H1 (cell line): ENCODE results near the gene OXNAD1. TPM values are rescaled to one million over a fixed set of nuclear protein-coding genes. Genes with fewer than 3 reads are reported as not detected.

ENCODE experiments used
- CTCF ChIA-PET: fragments of 300-600 bp; sonication (Branson Sonifier 250); formaldehyde crosslinking; loops from one replicate; lab custom pipeline; 2021; ENCODE audit not compliant: partially characterized antibody; lab: Charles Lee
- POLR2A ChIA-PET: fragments of 300-600 bp; sonication (Branson Sonifier 250); formaldehyde crosslinking; loops from one replicate; lab custom pipeline; 2021; ENCODE audit warnings: inconsistent platforms; ENCODE audit not compliant: partially characterized antibody; lab: Charles Lee
- DNase-seq, 2 experiments: peaks; one replicate each; pipeline versions ENCODE4 v3.0.0 to v3.0.0-alpha.2; 2010 to 2022; ENCODE audit warnings: low spot score in 2 of 2, low read depth in 1 of 2, mixed read lengths in 1 of 2
- FAIRE-seq: peaks from 2 replicates; lab custom pipeline; 2011; peaks lifted over from hg19 to GRCh38; lab: Jason Lieb, UNC
- H2AFZ ChIP-seq: 2 replicates; pipeline ENCODE4 v1.8.1; 2012; ENCODE audit warnings: low read length, inconsistent platforms
- H2AK5ac ChIP-seq: 2 replicates; pipeline ENCODE4 v1.6.1; 2013; ENCODE audit warnings: low read depth, low read length
- H2BK120ac ChIP-seq: replicated peaks from 2 replicates; pipeline ENCODE3; 2013; ENCODE audit warnings: low read depth, low read length, inconsistent platforms
- H2BK12ac ChIP-seq: 2 replicates; pipeline ENCODE4 v1.6.1; 2013; ENCODE audit warnings: low read depth, low read length
- H2BK15ac ChIP-seq: 2 replicates; pipeline ENCODE4 v1.6.1; 2013; ENCODE audit warnings: low read length
- H2BK20ac ChIP-seq: 2 replicates; pipeline ENCODE4 v1.6.1; 2013; ENCODE audit warnings: low read length
- H2BK5ac ChIP-seq: 2 replicates; pipeline ENCODE4 v1.6.1; 2013; ENCODE audit warnings: low read depth, low read length
- H3K14ac ChIP-seq: 2 replicates; pipeline ENCODE4 v1.6.1; 2013; ENCODE audit warnings: inconsistent platforms; ENCODE audit not compliant: insufficient read length
- H3K18ac ChIP-seq: 2 replicates; pipeline ENCODE4 v1.6.1; 2013; ENCODE audit warnings: low read length; ENCODE audit errors: extremely low read depth
- H3K23ac ChIP-seq: 2 replicates; pipeline ENCODE4 v1.6.1; 2013; ENCODE audit warnings: inconsistent platforms; ENCODE audit not compliant: insufficient read length
- H3K23me2 ChIP-seq: 2 replicates; pipeline ENCODE4 v1.6.1; 2013; ENCODE audit warnings: low read depth, low read length
- H3K27ac ChIP-seq: 2 replicates; pipeline ENCODE4 v1.6.1; 2011; ENCODE audit warnings: low read depth, low read length, inconsistent platforms
- H3K27me3 ChIP-seq, 4 experiments: replicated peaks in 1 of 4; 1 replicate in 1 of 4; 2 replicates in 3 of 4; pipeline versions ENCODE4 v1.6.1 to v1.8.1; 2011 to 2013; ENCODE audit warnings: low read length in 3 of 4, mild to moderate bottlenecking in 3 of 4, inconsistent platforms in 2 of 4, mixed read lengths in 2 of 4, moderate library complexity in 1 of 4; ENCODE audit not compliant: control insufficient read depth in 3 of 4, insufficient read depth in 3 of 4; ENCODE audit errors: extremely low read depth in 1 of 4
- H3K36me3 ChIP-seq, 4 experiments: 2 replicates each; pipeline versions ENCODE4 v1.6.1 to v1.8.1; 2011 to 2013; ENCODE audit warnings: mild to moderate bottlenecking in 4 of 4, low read length in 3 of 4, moderate library complexity in 2 of 4, control low read depth in 1 of 4, inconsistent platforms in 1 of 4; ENCODE audit not compliant: insufficient read depth in 4 of 4, control insufficient read depth in 2 of 4
- H3K4ac ChIP-seq: replicated peaks from 2 replicates; pipeline ENCODE3; 2013; ENCODE audit warnings: low read length, low read depth, mixed read lengths, inconsistent platforms; ENCODE audit not compliant: insufficient read length
- H3K4me1 ChIP-seq, 4 experiments: replicated peaks in 1 of 4; 1 replicate in 1 of 4; 2 replicates in 3 of 4; pipeline versions ENCODE4 v1.6.1 to v1.8.1; 2011 to 2013; ENCODE audit warnings: low read length in 3 of 4, inconsistent platforms in 2 of 4, mixed read lengths in 1 of 4; ENCODE audit not compliant: insufficient read depth in 4 of 4, control insufficient read depth in 3 of 4
- H3K4me2 ChIP-seq, 2 experiments: 2 replicates each; pipeline versions ENCODE4 v1.6.1 to v1.8.1; 2011 to 2013; ENCODE audit warnings: low read depth in 2 of 2, low read length in 2 of 2, control low read depth in 1 of 2, inconsistent platforms in 1 of 2, mild to moderate bottlenecking in 1 of 2; ENCODE audit not compliant: insufficient read depth in 1 of 2
- H3K4me3 ChIP-seq, 4 experiments: fragments of 200-600, 300-600 bp in 1 of 4; sonication (generic), shearing (Covaris generic), sonication (Bioruptor Twin) in 1 of 4; 2 replicates each; pipeline versions ENCODE4 v1.5.1 to v1.8.1; 2011 to 2016; ENCODE audit warnings: low read length in 4 of 4, low read depth in 3 of 4, control low read depth in 2 of 4, inconsistent platforms in 2 of 4, mild to moderate bottlenecking in 2 of 4, mixed read lengths in 1 of 4, moderate library complexity in 1 of 4; ENCODE audit not compliant: insufficient read depth in 2 of 4; ENCODE audit errors: extremely low read depth in 1 of 4
- H3K56ac ChIP-seq: replicated peaks from 2 replicates; pipeline ENCODE3; 2013; ENCODE audit warnings: low read depth, mild to moderate bottlenecking, mixed read lengths, low read length, inconsistent platforms; ENCODE audit not compliant: insufficient read length
- H3K79me1 ChIP-seq: 2 replicates; pipeline ENCODE4 v1.6.1; 2013; ENCODE audit warnings: low read depth, low read length, control low read depth
- H3K79me2 ChIP-seq, 2 experiments: 2 replicates each; pipeline versions ENCODE4 v1.6.1 to v1.8.1; 2012 to 2013; ENCODE audit warnings: low read length in 2 of 2, mild to moderate bottlenecking in 2 of 2, inconsistent platforms in 1 of 2; ENCODE audit not compliant: insufficient read depth in 2 of 2, control insufficient read depth in 1 of 2
- H3K9ac ChIP-seq, 4 experiments: replicated peaks in 1 of 4; 1 replicate in 1 of 4; 2 replicates in 3 of 4; pipeline versions ENCODE4 v1.6.1 to v1.8.1; 2011 to 2013; ENCODE audit warnings: low read depth in 3 of 4, low read length in 3 of 4, control low read depth in 2 of 4, mild to moderate bottlenecking in 2 of 4, moderate library complexity in 2 of 4, inconsistent platforms in 1 of 4; ENCODE audit errors: extremely low read depth in 1 of 4
- H3K9me3 ChIP-seq, 2 experiments: 2 replicates each; pipeline versions ENCODE4 v1.6.1 to v1.8.1; 2012 to 2013; ENCODE audit warnings: mild to moderate bottlenecking in 2 of 2, moderate library complexity in 2 of 2, control low read depth in 1 of 2, inconsistent platforms in 1 of 2, low read depth in 1 of 2, low read length in 1 of 2, mixed read lengths in 1 of 2; ENCODE audit not compliant: insufficient read depth in 2 of 2
- H4K20me1 ChIP-seq, 2 experiments: replicated peaks in 1 of 2; 2 replicates each; pipeline versions ENCODE3 to v1.8.1; 2011 to 2013; ENCODE audit warnings: inconsistent platforms in 2 of 2, low read length in 2 of 2, mild to moderate bottlenecking in 1 of 2; ENCODE audit not compliant: insufficient read depth in 2 of 2, control insufficient read depth in 1 of 2
- H4K5ac ChIP-seq: 2 replicates; pipeline ENCODE4 v1.6.1; 2013; ENCODE audit warnings: low read length, low read depth, mixed read lengths, inconsistent platforms; ENCODE audit not compliant: insufficient read length
- H4K8ac ChIP-seq: 2 replicates; pipeline ENCODE4 v1.8.0; 2013; ENCODE audit warnings: mild to moderate bottlenecking, moderate library complexity, low read length, inconsistent platforms; ENCODE audit not compliant: insufficient read depth; ENCODE audit errors: extremely low read depth
- H4K91ac ChIP-seq: replicated peaks from 2 replicates; pipeline ENCODE3; 2013; ENCODE audit warnings: low read length, mixed read lengths, inconsistent platforms; ENCODE audit not compliant: insufficient read length
- BACH1 ChIP-seq: IDR thresholded peaks from 2 replicates; pipeline ENCODE4 v1.6.1; 2012; ENCODE audit warnings: low read length, improper control_type of control experiment
- BCL11A ChIP-seq, 2 experiments: IDR thresholded peaks; one replicate each; pipeline ENCODE4 v1.6.1; 2011; ENCODE audit warnings: low read depth in 2 of 2, low read length in 2 of 2, mild to moderate bottlenecking in 2 of 2
- EP300 ChIP-seq, 2 experiments: IDR thresholded peaks; 1 replicate in 1 of 2; 2 replicates in 1 of 2; pipeline ENCODE4 v1.6.1; 2011 to 2012; ENCODE audit warnings: low read depth in 2 of 2, low read length in 2 of 2, mild to moderate bottlenecking in 2 of 2, borderline replicate concordance in 1 of 2, inconsistent platforms in 1 of 2, moderate library complexity in 1 of 2
- FOSL1 ChIP-seq: IDR thresholded peaks from 2 replicates; pipeline ENCODE4 v1.6.1; 2011; ENCODE audit warnings: mild to moderate bottlenecking, low read depth, low read length, moderate library complexity; ENCODE audit not compliant: insufficient read depth
- HDAC2 ChIP-seq, 2 experiments: fragments of 300-600 bp in 1 of 2; sonication (generic) in 1 of 2; IDR thresholded peaks; 2 replicates each; pipeline ENCODE4 v1.6.1; 2011 to 2012; ENCODE audit warnings: low read depth in 2 of 2, low read length in 2 of 2, mild to moderate bottlenecking in 2 of 2, moderate library complexity in 2 of 2, borderline replicate concordance in 1 of 2, inconsistent platforms in 1 of 2
- NANOG ChIP-seq: IDR thresholded peaks from 2 replicates; pipeline ENCODE4 v1.6.1; 2011; ENCODE audit warnings: low read length, low read depth, mild to moderate bottlenecking, inconsistent platforms; ENCODE audit not compliant: insufficient read depth, poor library complexity, severe bottlenecking
- POLR2A ChIP-seq, 2 experiments: IDR thresholded peaks; 1 replicate in 1 of 2; 2 replicates in 1 of 2; pipeline ENCODE4 v1.6.1; 2011; ENCODE audit warnings: low read depth in 2 of 2, low read length in 2 of 2, mild to moderate bottlenecking in 2 of 2; ENCODE audit errors: control extremely low read depth in 1 of 2
- SP4 ChIP-seq: IDR thresholded peaks from 2 replicates; pipeline ENCODE4 v1.6.1; 2012; ENCODE audit warnings: low read length, inconsistent platforms
- SRF ChIP-seq: IDR thresholded peaks from 2 replicates; pipeline ENCODE4 v1.6.1; 2011; ENCODE audit warnings: mild to moderate bottlenecking, low read depth, low read length, moderate library complexity
- SUZ12 ChIP-seq: fragments of 200-600 bp; sonication (generic); IDR thresholded peaks from 2 replicates; pipeline ENCODE4 v1.6.1; 2012; ENCODE audit warnings: mild to moderate bottlenecking, inconsistent platforms, low read length, moderate library complexity, mixed read lengths
- TAF7 ChIP-seq: optimal IDR thresholded peaks from 2 replicates; pipeline ENCODE3; 2011; ENCODE audit warnings: low read depth, mild to moderate bottlenecking, inconsistent platforms, low read length, moderate library complexity, borderline replicate concordance
- TCF12 ChIP-seq: IDR thresholded peaks from 2 replicates; pipeline ENCODE4 v1.6.1; 2011; ENCODE audit warnings: low read depth, mild to moderate bottlenecking, low read length
- WGBS, 2 experiments: shearing (Covaris generic) in 1 of 2; methylation state at CpG; one replicate each; pipeline versions ENCODE4 v1.1.6 to v1.1.7; 2013 to 2015; ENCODE audit warnings: low lambda C conversion rate in 2 of 2, mixed read lengths in 2 of 2, inconsistent platforms in 1 of 2, low coverage in 1 of 2, missing lambda C conversion rate in 1 of 2; ENCODE audit not compliant: insufficient replicate concordance in 2 of 2, insufficient coverage in 1 of 2, insufficient read length in 1 of 2; ENCODE audit errors: extremely low coverage in 1 of 2, missing lambda C conversion rate in 1 of 2; 5-methylcytosine and 5-hydroxymethylcytosine counted together
- polyA plus RNA-seq, 7 experiments: library from polyadenylated mRNA; depleted of rRNA in 3 of 7; stranded (reverse) in 5 of 7; unstranded in 2 of 7; fragments of >200 nt in 5 of 7; fragments of 200-250 nt in 2 of 7; gene quantifications; 1 replicate in 5 of 7; 2 replicates in 1 of 7; 4 replicates in 1 of 7; pipeline versions ENCODE4 v1.2.1 to v1.2.3, GENCODE V29; 2011 to 2013; ENCODE audit warnings: missing spikeins in 2 of 7, mixed read lengths in 2 of 7
- total RNA-seq: library from RNA; stranded (reverse); fragmentation: NEBNext Ultra II Directional; extraction: Animal tissue kit (Norgen Biotek cat#: 25700); gene quantifications from 2 replicates; pipeline ENCODE4 v1.2.1, GENCODE V29; 2021
- TF ChIP-seq, protein P1 (sequence below): IDR thresholded peaks from 2 replicates; pipeline ENCODE4 v1.6.1; 2012; ENCODE audit warnings: inconsistent platforms

The OXNAD1 gene
- total and polyA plus RNA-seq, 2 of the 8 experiments (the other 6 are each of a cell fraction or from before 2014, with no cell fraction given): 14.9 to 24.8 TPM

DNA sequence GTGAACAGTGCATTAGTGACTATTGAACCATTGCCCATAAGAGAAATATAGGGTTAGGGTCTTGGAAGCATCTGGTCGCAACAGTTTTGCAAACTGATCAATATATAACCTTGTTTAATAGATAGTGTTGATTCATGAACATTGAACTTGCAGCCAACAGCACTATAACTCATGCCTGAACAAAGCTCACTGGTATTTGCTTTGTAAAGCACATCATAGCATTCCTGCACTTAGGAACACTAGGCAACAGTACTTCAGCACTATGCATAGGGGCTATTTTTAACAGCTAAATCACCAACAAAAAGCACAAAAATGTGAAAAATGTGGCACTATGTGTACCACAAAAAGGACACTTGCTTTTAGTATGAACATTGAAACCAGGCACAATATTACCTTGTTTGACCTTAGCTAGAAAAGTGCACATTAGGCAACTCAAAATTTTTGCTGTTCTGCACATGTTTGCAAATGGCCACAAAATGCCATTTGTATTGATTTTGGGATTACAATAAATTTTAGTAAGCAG lies 68.0 kb downstream of the OXNAD1 start:
- H3K27ac ChIP-seq: no peak overlapping the region
- H3K4ac ChIP-seq: no peak overlapping the region
- H3K23ac ChIP-seq: no peak overlapping the region
- 0 out of 2 replicates have a peak, but pooled peaks cover 2% of the 10 kb centered on the region for H3K79me1 ChIP-seq
- no peak overlapping the region for H3K14ac ChIP-seq
- WGBS, 2 experiments: 86% methylated on average over 1 of the region's 1 CpG; no CpG with 5 or more reads in 1 of the 2 experiments
- no peak overlapping the region for H3K9ac ChIP-seq
- no peak overlapping the region for H2BK5ac ChIP-seq
- ChIA-PET CTCF (interaction anchor here (1.3 to 5.2 kb wide), 3 partner anchors 12 to 34 kb away, joined by 5 to 41 read pairs (median 6); no protein-coding TSS in a partner anchor), POLR2A (no interaction called here)
- H3K56ac ChIP-seq: no peak overlapping the region
- H2BK12ac ChIP-seq: no peak overlapping the region
- no peaks in the 10 kb centered on the region for H3K27me3 ChIP-seq
- H2BK15ac ChIP-seq: no peak overlapping the region
- DNase-seq: no peak
- H4K20me1 ChIP-seq: no peaks in the 10 kb centered on the region
- no peak overlapping the region for H4K8ac ChIP-seq
- peaks cover 3 to 7% (median 3%) of the 10 kb centered on the region in 4 experiments; a peak in 4 of 8 replicates for H3K36me3 ChIP-seq
- H4K5ac ChIP-seq: no peak overlapping the region
- no peak overlapping the region for H2BK20ac ChIP-seq
- no peak overlapping the region for H2BK120ac ChIP-seq
- no peak for FAIRE-seq
- H3K23me2 ChIP-seq: no peaks in the 10 kb centered on the region
- no peaks in the 10 kb centered on the region for H3K79me2 ChIP-seq
- peaks cover 0 to 9% (median 3%) of the 10 kb centered on the region in 4 experiments; a peak in 4 of 7 replicates for H3K4me1 ChIP-seq
- no peak overlapping the region for H3K4me2 ChIP-seq
- H3K9me3 ChIP-seq: peaks cover 0 to 4% of the 10 kb centered on the region in 2 experiments; a peak in 2 of 4 replicates
- no peak overlapping the region for H2AK5ac ChIP-seq
- H2AFZ ChIP-seq: no peak overlapping the region
- no peak overlapping the region for H3K18ac ChIP-seq
- no peak overlapping the region for H4K91ac ChIP-seq
- H3K4me3 ChIP-seq: no peak overlapping the region
- TF ChIP-seq EP300 (IDR thresholded peaks at IDR 0.05; ENCODE audit: borderline replicate concordance in 1 of 2, low read depth in 2 of 2, low read length in 2 of 2) (no peak), BACH1 (no peak), HDAC2 (IDR thresholded peaks at IDR 0.05; ENCODE audit: borderline replicate concordance in 1 of 2, low read depth in 2 of 2, low read length in 2 of 2) (no peak), BCL11A (IDR thresholded peaks at IDR 0.05; ENCODE audit: low read depth in 2 of 2, low read length in 2 of 2) (no peak), FOSL1 (no peak), TCF12 (no peak), NANOG (no peak), TAF7 (no peak), POLR2A (IDR thresholded peaks at IDR 0.05; ENCODE audit: control extremely low read depth in 1 of 2, low read depth in 2 of 2, low read length in 2 of 2) (no peak), SUZ12 (no peak), SRF (no peak), SP4 (no peak)
- TF ChIP-seq, protein P1, sequence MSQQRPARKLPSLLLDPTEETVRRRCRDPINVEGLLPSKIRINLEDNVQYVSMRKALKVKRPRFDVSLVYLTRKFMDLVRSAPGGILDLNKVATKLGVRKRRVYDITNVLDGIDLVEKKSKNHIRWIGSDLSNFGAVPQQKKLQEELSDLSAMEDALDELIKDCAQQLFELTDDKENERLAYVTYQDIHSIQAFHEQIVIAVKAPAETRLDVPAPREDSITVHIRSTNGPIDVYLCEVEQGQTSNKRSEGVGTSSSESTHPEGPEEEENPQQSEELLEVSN: no peak
